C4-2B (cell line): Measurements from ENCODE around the gene TNS3.

Source experiments
- ZFX ChIP-seq: fragments of 450-650 bp; IDR thresholded peaks from 2 replicates; pipeline ENCODE4 v1.6.1; 2017
- TF ChIP-seq, protein P1 (sequence below): fragments of 450-650 bp; conservative IDR thresholded peaks from 2 replicates; pipeline ENCODE4 v1.5.1; 2017; ENCODE audit warnings: mild to moderate bottlenecking

DNA sequence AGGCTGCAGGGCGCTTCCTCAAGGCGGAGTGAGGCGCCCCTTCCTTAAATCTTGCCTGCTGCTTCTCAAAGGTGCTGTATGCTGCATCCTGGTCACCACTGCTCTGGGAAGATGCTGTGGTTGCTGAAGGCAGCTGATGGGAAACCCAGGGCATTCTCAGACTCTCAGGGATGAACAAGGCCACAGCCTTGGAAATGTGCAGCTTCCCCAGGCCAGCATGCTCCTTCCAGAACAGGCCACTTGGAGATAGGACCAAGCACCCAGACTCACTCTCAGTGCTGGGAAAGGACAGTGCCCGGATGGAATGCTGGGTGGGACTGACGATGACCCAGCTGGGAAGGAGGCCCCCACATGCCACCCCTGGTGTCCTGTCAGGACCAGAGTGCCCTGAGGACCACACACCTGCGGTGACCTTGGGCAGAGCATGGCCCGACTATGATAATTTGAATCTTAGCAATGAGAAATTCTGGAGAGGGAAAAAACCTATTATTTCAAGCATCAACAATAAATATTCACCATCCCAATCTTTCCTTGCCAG lies 235.5 kb downstream of the TNS3 start:
- TF ChIP-seq, protein P1, sequence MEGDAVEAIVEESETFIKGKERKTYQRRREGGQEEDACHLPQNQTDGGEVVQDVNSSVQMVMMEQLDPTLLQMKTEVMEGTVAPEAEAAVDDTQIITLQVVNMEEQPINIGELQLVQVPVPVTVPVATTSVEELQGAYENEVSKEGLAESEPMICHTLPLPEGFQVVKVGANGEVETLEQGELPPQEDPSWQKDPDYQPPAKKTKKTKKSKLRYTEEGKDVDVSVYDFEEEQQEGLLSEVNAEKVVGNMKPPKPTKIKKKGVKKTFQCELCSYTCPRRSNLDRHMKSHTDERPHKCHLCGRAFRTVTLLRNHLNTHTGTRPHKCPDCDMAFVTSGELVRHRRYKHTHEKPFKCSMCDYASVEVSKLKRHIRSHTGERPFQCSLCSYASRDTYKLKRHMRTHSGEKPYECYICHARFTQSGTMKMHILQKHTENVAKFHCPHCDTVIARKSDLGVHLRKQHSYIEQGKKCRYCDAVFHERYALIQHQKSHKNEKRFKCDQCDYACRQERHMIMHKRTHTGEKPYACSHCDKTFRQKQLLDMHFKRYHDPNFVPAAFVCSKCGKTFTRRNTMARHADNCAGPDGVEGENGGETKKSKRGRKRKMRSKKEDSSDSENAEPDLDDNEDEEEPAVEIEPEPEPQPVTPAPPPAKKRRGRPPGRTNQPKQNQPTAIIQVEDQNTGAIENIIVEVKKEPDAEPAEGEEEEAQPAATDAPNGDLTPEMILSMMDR = no peak
- no peak for TF ChIP-seq ZFX
